GM18520 (cell line): ENCODE measurements around the gene FBXO47.

Experiments
- ATAC-seq: cut with Tn5 transposase; IDR thresholded peaks from one replicate; pipeline ENCODE4 v1.9.1; 2021; ENCODE audit not compliant: unreplicated experiment

The FBXO47 gene

GRCh38 chr17:38905375-38905774, 61.8 kb downstream of the FBXO47 start:
- no peak for ATAC-seq

GRCh38 chr17:38904892-38905291, 62.3 kb downstream of the FBXO47 start:
- no peak for ATAC-seq

GRCh38 chr17:38903404-38903803, 63.8 kb downstream of the FBXO47 start:
- no peak for ATAC-seq

GRCh38 chr17:38900978-38901656, 66.1 kb downstream of the FBXO47 start:
- no peak for ATAC-seq

GRCh38 chr17:38899421-38899820, 67.8 kb downstream of the FBXO47 start:
- no peak for ATAC-seq

GRCh38 chr17:38898812-38899348, 68.3 kb downstream of the FBXO47 start:
- ATAC-seq = peak; percentile 73

GRCh38 chr17:38898291-38898679, 68.9 kb downstream of the FBXO47 start:
- no peak for ATAC-seq

- ATAC-seq = no peak
Measured at GRCh38 chr17:38897671-38898290, 69.4 kb downstream of the FBXO47 start.

GRCh38 chr17:38897176-38897575, 70.0 kb downstream of the FBXO47 start:
- no peak for ATAC-seq

- ATAC-seq = no peak
Measured at GRCh38 chr17:38896346-38896954, 70.8 kb downstream of the FBXO47 start.

- no peak for ATAC-seq
Measured at GRCh38 chr17:38894276-38894675, 72.9 kb downstream of the FBXO47 start.

GRCh38 chr17:38893607-38894006, 73.6 kb downstream of the FBXO47 start:
- ATAC-seq = no peak

GRCh38 chr17:38893113-38893512, 74.1 kb downstream of the FBXO47 start:
- ATAC-seq = no peak

- ATAC-seq = no peak
Measured at GRCh38 chr17:38892620-38893019, 74.6 kb downstream of the FBXO47 start.

GRCh38 chr17:38892083-38892482, 75.1 kb downstream of the FBXO47 start:
- no peak for ATAC-seq

GRCh38 chr17:38891441-38891840, 75.8 kb downstream of the FBXO47 start:
- no peak for ATAC-seq

GRCh38 chr17:38890410-38890746, 76.8 kb downstream of the FBXO47 start:
- ATAC-seq = no peak

GRCh38 chr17:38889745-38890409, 77.3 kb downstream of the FBXO47 start:
- ATAC-seq = no peak

GRCh38 chr17:38888842-38889241, 78.4 kb downstream of the FBXO47 start:
- no peak for ATAC-seq

- no peak for ATAC-seq
Measured at GRCh38 chr17:38886643-38887010, 80.6 kb downstream of the FBXO47 start.
